Left colon (tissue), 2 donors: ENCODE measurements around the gene OSBPL10. TPM values are rescaled to one million over a fixed set of nuclear protein-coding genes. Genes with fewer than 3 reads are reported as not detected.
A peak's percentile ranks its signal among the peaks of the same experiment; 100 is the strongest.

ENCODE experiments used
- ATAC-seq: fragments of 200-7000 bp; cut with Tn5 transposase; one replicate; pipeline ENCODE4 v1.9.1; 2020; ENCODE audit warnings: mild to moderate bottlenecking, moderate library complexity
- DNase-seq, 2 donors: peaks; one replicate each; pipeline ENCODE4 v3.0.0-alpha.2; 2020
- intact Hi-C, 2 donors: fragments of 100-400 bp; cut with DNase I in 1 of 2; cut with micrococcal nuclease in 1 of 2; formaldehyde crosslinking; loops; one replicate each; pipeline versions ENCODE4 v1.11.2 to v1.14.0; 2022; cut with DNase I, micrococcal nuclease
- total RNA-seq, 2 donors: library from RNA; stranded (reverse); fragmentation: NEBNext Ultra II Directional; extraction: Animal tissue kit (Norgen Biotek cat#: 25700); gene quantifications; one replicate each; pipeline ENCODE4 v1.2.1, GENCODE V29; 2021
- donor health status: DM: no; HTN: no; CAD: no.
- donor health status: DM: yes; HTN: yes; CAD: no.

Gene OSBPL10
- total RNA-seq, 2 donors from 2014 or later, result 16.2 to 19.6 TPM

DNA sequence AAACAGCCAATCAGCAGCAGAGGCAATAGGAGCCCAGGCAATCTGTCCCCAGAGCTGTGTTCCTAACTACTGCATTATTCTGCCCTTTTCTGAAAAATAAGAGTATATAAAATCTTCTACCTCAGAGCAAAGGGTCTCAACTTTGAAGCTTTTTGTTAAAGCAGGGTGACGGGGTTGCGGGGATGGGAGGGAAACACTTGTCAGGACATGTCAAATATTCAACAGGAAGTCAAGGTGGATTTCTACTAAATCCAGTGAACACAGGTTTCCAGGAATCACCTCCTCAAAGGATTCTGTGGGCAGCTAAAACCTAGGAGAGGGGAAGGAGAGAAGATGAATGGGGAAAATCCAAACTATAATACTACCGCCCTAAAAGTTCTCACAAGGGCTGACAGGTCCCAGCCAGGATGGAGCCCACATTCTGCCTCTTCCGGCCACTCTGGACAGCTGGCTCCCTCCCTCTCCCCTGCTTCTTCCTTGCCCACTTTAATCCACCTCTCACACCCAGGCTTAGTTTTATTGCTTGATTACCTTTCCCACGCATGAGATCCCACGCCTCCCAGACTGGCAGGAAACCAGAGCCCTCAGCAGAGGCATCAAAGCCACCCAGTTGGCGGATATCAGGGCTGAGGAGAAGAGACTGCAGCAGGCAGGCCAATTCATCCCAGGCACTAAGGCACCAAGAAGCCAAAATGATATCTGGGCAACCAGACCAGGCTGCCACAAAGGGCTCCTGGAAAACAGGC lies 77.2 kb downstream of the OSBPL10 start:
- ATAC-seq, result peak; percentile 62
- intact Hi-C loops, result no loop called here
- no peak for DNase-seq

DNA sequence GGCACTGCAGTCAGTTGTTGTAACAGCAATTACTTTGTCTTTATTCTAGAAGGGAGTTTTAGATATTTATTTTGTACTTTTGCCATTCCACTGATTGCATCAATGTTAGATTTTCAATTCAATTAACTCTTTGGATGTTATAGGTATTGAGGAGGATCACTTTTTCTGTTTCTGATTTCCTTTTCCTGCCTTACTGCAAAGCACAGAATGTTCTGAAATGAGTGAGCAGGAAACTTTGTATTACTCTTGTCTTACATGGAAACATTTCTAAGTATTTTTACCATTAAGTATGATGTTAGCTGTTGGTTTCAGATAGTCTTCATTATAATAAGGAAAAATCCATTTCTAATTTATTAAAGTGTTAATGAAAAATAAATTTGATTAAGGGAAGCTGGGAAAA lies 80.5 kb downstream of the OSBPL10 start:
- no peak for DNase-seq
- no peak for ATAC-seq
- intact Hi-C loops, result no loop called here

DNA sequence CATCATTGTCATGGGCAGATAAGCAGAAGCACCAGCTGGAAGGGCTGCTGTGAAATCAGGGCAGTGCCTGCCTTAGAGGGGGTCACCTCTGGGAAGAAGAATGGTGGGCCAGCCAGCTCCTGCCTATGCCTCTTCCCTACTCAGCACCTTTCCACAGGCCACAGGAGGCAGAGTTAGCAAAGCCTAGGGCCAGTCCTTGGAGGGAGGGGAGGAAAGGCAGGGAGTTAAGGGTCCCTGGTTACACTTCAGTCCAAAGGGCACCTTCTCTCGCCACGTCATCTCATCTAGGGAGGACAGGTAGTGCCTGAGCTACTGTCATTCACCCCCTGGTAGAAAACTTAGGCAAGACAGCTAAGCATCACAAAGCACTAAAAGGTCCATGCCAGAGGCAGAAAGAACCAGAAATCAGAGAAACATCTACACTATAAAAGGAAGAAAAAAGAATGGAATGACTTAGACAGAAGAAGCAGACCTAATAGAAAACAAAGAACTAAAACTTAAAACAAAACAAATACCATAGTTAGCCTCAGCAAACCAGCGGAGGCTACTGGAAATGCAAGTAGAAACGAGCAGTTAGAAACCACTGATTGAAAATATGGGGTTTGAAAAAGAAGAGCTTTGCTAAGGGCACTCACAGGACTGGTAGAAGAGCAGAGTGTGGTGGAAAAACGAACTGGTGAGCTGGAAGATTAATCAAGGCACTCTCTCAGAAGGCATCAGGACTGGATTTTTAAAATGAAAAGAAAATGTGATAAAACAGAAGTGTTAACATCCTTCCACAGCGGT lies 84.2 kb downstream of the OSBPL10 start:
- ATAC-seq (peak; percentile 32), DNase-seq (peak in 1 of 2 donors; percentile 6)
- intact Hi-C loops, result no loop called here

DNA sequence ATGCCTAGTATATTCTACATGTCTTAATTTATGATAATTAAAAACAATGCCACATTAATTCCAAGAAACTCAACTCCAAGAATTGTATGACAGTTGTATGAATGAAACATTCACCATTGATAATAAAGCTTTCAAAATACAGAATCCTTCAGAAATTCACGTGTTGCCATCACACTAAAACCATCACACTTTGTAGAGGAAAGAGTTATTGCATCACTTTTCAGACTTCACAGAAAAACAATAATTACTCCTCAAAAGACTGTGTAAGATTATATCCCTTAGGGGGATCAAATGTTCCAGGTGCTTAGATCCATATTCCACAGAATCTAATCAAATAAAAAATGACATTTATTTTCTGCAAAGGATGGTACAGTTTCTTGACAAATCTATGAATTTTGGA lies 85.0 kb downstream of the OSBPL10 start:
- ATAC-seq (no peak), DNase-seq (no peak)
- intact Hi-C loops, result no loop called here

DNA sequence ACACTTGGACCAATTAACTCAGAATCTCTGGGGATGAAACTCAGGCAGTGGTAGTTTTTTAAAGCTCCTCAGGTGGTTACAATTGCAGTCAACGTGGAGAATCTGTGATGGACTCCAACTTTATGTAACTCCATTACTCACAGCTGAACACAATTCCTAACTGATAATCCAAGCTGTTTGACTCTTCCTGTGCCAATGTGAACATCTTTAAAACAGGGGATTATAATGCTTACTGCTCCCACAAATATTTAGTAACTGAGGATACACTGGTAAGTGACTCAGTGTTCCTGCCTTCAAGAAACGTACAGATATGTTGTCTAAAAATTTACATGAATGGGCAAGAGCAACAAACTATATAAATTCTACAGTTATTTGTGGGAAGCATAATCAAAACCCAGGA lies 85.6 kb downstream of the OSBPL10 start:
- intact Hi-C loops, result no loop called here
- DNase-seq (no peak), ATAC-seq (no peak)

DNA sequence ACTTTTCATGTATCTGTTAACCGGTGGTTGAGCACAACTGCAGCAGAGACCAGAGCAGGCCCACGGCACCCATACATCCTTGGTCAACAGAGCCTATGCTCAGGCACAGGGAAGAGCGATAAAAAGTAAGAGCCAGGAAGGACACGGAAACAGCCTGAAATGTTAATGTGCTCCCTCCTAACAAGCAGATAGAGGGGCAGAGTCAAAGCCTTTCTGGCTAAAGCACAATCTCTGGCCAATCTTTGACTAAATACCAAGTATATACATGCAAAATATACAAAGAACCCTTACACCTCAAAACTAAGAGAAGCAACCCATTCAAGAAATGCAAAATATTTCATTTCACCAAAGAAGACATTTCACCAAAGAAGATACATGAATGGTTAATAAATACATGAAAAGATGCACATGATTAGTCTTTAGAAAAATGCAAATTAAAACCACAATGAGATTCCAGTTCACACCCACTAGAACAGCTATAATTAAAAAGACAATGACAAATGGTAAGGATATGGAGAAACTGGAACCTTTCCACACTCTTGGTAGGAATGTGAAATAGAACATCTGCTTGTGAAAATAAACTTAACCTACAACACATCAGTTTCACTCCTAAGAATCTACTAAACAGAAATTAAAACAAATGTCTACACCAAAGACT lies 88.0 kb downstream of the OSBPL10 start:
- no peak for DNase-seq
- intact Hi-C loops, result no loop called here
- ATAC-seq, result no peak

DNA sequence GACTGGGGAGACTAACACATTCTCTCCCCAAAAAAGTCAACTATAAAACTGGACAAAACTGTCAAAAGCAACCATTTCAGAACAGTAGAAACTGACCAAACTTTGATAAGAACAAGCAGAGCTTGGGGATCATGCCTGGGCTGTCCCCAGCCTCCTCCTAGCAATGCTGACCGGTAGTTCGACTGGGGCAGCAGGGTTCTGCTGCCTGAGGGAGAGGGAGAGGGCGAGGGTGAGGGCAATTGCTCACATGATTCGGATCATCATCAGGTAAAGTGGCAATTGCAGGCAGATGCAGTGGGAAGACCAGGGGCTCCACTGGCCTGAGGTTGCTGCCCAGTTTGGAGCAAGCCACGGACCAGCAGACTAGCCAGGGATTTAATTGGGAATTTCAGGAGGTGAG lies 88.6 kb downstream of the OSBPL10 start:
- ATAC-seq, result no peak
- intact Hi-C loops, result no loop called here
- no peak for DNase-seq

DNA sequence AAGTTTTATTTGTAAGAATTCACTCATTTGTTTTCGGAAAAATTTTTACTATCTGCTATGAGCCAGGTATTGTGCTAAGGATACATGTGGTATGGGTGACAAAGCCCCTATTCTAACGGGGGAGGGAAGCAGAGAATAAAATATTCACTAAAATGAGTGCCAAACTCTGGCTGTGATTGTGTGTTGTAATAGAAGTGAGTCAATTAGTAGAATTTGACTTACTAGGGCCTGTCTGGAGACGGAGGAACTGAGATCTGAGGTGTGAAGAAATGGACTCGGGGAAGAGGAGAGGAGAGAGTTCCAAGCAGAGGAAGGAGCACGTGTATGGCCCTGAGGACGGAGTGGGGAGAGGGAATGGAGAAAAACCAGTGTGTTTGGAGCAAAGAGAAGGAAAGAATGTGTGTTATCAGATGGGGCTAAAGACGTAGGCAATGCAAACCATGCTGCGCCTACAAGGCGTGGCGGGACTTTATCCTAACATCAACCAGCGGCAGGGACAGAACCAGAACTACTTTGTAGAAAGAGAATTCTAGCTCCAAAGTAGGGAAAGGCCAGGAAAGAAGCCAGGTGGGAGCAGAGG lies 89.1 kb downstream of the OSBPL10 start:
- intact Hi-C loops, result no loop called here
- ATAC-seq (no peak), DNase-seq (no peak)

DNA sequence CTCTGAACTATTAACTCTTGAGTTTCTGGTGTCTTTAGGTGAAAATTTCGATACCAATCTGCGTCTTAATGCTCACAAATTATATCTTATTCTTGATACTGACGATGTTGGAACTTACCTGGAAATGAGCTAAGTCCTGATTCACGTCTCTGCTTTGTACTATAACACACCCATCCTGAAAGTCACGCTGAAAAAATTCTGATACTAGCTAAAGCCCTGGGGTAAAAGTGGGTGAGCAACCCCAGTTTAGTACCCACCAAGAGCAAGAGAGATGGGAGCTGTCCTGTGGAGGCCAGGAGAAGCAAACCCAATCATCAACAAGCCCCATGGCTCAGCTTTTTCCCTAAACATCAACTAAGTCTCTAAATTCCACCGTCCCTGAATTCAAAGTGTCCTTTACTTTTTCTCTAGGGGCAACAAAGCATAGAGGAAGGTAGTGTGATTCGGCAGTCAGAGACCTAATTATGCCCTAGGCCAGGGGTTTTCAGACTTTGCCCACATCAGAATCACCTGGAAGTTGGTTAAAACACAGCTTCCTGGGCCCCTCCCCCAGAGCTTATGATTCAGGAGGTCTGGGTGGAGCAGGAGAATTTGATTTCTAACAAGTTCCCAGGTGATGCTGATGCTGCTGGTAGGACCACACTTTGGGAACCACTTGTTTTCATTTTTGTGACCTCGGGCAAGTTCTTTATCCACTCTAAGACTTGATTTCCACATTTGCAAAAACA lies 90.2 kb downstream of the OSBPL10 start:
- DNase-seq (no peak), ATAC-seq (no peak)
- intact Hi-C loops, result no loop called here

DNA sequence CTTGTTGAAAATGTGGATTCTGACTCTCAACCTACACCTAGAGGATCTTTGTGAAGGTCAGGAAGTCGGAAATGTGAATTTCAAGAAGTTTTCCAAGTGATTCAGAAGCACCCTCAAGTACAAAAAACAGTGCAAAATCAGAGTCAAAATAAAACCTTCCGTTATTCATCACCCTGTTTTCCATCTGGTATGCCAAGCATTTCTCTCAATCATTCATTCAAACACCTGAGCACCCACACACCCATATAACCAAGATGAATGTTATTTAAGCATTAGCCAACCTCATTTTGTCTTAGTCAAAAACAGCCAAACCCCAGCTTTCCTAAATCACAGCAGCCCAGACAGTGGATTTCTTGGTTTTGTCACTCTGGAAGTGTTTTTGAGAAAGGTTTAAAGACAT lies 91.1 kb downstream of the OSBPL10 start:
- ATAC-seq (no peak), DNase-seq (no peak)
- intact Hi-C loops, result no loop called here

DNA sequence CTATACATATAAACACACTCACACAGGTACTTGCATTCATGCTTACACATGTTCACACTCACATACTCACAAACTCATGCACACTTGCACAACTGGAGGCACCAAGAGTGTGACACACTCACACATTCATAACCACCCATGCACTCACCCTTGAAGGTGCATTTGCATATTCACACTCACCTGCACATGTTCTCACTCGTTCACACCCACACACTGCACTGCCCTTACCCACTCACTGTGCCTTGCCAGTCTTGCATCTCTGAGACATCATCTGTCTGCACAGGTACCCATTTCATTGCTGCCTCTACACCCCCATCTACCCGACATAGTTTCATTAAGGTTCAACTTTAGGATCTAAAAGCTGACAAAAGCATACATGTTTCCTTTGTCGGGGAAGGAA lies 95.8 kb downstream of the OSBPL10 start:
- DNase-seq, result no peak
- intact Hi-C loops, result no loop called here
- ATAC-seq, result no peak

DNA sequence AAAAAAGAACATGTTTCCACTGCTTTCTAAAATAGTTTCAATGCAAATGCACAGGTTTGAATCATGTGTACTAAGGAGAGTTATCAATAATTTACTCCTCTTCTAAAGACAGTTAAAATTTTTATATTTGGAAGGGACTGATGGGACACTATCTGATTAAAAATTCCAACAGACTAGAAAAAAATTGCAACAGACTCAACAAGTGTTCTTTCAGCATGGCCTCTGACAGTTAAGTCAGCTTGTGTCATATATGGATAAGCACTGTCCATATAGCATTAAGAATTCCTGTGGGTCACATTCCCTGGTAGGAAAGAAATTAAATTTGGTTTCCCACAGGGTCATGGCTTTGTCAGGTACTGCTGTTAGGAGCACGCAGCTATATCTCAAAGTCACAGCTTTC lies 96.8 kb downstream of the OSBPL10 start:
- intact Hi-C loops, result no loop called here
- ATAC-seq (no peak), DNase-seq (no peak)

DNA sequence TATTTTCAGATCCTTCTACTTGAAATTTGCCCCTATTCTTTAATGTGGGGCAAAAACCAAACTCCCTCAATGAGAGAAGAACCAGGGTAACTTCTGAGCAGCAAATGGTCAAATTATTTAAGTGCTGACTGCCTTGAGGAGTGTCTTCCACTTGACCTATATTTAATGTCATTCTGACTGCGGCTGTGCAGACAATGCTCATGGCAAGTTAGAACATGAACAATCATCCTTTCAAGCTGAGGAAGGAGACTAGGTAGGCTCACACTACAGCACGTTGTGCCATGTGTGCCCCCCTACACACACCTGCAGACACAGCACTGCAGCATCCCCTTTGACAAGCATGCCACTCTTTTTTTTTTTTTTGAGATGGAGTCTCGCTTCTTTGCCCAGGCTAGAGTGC lies 98.2 kb downstream of the OSBPL10 start:
- no peak for ATAC-seq
- intact Hi-C loops, result no loop called here
- no peak for DNase-seq

DNA sequence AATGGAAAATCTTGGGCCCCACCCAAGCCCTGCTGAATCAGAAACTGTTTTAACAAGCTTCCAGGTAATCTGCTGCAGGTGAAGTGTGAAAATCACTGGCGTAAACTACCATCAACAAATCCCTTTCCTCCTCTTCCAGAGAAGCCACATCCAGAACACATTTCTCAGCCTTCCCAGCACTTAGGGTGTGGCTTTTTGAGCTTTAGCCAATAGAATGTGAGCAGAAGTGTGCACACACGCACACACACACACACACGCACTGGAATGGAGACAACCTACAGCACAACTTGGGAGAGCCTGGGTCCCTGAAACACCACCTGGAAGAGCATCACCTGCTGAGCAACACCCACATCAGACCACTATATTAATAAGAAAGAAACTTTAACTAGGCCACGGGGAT lies 98.6 kb downstream of the OSBPL10 start:
- intact Hi-C loops, result no loop called here
- ATAC-seq (peak; percentile 51), DNase-seq (no peak)

DNA sequence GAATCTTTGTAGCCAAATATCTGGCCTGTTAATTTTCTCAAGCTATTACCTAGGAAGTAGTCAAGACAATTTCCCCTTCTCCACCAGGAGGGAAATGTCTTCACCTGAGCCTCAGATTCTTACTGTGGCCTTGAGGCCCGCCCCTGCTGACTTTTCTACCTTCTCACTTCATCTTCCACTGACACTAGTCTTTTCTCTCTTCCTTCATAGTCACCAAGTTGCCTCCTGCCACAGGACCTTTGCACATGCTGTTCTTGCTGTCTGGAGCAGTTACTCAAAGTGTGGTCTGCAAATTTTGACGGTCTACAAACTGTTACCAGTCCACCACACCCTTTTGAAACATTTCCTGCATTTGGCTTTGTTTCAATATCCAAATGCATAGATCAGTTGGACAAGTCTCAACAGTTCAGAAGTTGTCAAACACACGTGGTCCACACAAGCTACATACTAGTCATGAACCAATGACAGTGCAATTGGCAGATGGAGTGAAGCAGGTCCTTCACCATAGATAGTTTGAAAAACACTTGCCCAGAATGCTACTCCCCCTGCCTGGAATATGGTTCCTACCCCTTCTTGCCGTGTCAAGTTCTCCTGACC lies 100.5 kb downstream of the OSBPL10 start:
- intact Hi-C loops, result no loop called here
- ATAC-seq, result no peak
- no peak for DNase-seq

DNA sequence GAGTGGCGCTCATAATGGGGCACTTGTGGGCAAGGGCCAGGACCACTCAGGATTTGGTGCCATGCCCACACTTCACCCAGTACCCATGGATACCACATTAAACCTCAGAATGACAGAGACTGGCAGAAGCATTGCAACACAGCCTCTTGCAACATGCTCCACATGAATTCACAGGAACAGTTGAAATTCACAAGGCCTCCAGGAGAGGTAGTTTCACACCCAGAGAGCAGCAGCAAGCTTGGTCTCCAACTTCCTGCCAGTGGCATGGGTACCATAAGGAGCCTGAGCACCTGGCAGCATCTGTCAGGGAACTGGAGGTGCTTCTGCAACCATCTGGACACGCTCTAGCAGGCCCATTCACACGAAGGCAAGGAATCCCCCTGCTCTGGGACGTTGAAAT lies 101.0 kb downstream of the OSBPL10 start:
- DNase-seq (no peak), ATAC-seq (no peak)
- intact Hi-C loops, result no loop called here

DNA sequence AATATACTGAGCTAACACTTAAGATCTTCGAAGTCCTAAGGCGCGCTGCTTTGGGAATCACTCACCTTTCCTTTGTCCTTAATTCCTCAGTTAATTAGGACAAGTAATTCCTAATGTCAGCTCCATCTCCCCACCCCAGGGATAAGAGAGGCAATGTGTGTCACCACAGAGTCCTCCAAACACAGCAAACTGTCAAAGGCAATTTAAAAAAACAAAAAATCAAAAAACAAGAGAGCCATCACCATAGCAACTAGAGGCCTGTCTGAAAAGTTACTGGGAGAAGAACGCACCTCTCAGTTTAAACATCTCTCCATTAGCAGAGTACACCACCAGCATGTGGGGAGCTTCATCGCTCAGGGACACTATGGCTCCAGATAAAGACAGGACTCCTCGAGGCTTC lies 101.7 kb downstream of the OSBPL10 start:
- intact Hi-C loops, result no loop called here
- no peak for DNase-seq
- ATAC-seq, result no peak

DNA sequence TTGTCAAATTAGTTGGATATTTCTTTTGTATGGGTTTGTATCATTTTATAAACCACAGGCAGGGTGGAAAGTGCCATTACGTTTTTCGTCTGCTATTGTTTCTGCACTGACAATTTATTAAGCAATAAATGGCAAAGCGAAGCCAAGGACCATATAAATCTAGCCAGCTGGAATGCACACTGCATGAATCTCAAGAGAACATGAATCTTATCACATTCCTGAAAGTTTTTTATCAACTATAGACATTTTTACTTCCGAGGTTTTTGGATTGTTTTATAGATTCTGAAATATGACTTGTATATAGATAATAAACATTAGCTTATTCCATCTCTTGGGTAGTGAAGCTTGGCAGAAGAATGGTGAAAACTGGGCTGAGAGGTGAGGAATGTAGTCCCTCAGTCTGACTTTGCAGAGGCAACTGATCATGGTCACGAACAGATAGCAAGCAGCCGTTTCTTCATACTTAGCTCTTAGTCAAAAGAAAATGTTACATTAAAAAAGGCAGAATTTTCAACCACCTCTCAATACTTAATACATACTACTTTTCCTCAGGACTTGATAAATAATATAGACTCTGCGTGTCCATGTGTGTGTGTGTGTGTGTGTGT lies 102.7 kb downstream of the OSBPL10 start:
- DNase-seq, result no peak
- intact Hi-C loops, result no loop called here

More for the DNA sequence above, 102.7 kb downstream of the OSBPL10 start:
- no peak for ATAC-seq
